ENCODE data around the gene EDC3.
"Not testable (repeated sequence)": the region's sequence is repeated elsewhere in the genome, so short reads cannot be mapped to it uniquely, and the experiment has no call there.

Gene EDC3

GRCh38 chr15:74636984-74637383 is 58.8 kb downstream of the EDC3 start:
- peaks cover 74% of the 10 kb centered on the region for H3K36me3 ChIP-seq (ENCODE audit: control insufficient read depth, insufficient read depth, low read length)
- no peaks in the 10 kb centered on the region for H3K4me1 ChIP-seq (ENCODE audit: control insufficient read depth, insufficient read depth, low read length, poor library complexity, severe bottlenecking)
- H3K27ac ChIP-seq (ENCODE audit: insufficient read depth, low read length, poor library complexity, severe bottlenecking): no peak overlapping the region
- DNase-seq: no peak
- H3K4me3 ChIP-seq (ENCODE audit: insufficient read depth, low read depth, low read length, poor library complexity, severe bottlenecking): no peak overlapping the region
- no peaks in the 10 kb centered on the region for H3K9me3 ChIP-seq (ENCODE audit: control insufficient read depth, low read length)
- H3K27me3 ChIP-seq (replicated peaks; ENCODE audit: control insufficient read depth, insufficient read depth, low read length, poor library complexity, severe bottlenecking): no peaks in the 10 kb centered on the region

DNA sequence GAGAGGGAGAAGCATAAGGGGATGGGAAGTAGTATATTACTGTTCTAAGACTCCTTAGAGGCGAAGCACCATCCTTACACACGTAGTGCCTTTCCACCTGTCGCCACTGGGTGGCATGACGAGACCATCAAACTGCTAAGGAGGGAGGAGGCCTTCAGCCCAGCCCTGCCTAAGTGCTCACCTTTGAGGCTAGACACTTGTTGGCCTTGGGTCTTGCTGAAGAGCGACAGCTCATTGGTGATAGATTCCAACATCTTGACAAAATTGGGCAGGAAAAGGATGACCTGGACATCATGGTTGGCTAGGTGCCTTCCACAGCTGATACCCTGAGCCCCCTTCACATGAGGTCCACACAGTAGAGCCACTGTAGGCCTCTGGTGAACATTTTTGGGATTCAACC is 60.6 kb downstream of the EDC3 start:
- Histone ChIP-seq H3K27me3 (replicated peaks; ENCODE audit: control insufficient read depth, insufficient read depth, low read length, poor library complexity, severe bottlenecking) (no peaks in the 10 kb centered on the region), H3K27ac (ENCODE audit: insufficient read depth, low read length, poor library complexity, severe bottlenecking) (no peak overlapping the region), H3K4me3 (ENCODE audit: insufficient read depth, low read depth, low read length, poor library complexity, severe bottlenecking) (no peak overlapping the region), H3K36me3 (ENCODE audit: control insufficient read depth, insufficient read depth, low read length) (peaks cover 77% of the 10 kb centered on the region), H3K9me3 (ENCODE audit: control insufficient read depth, low read length) (no peaks in the 10 kb centered on the region), H3K4me1 (ENCODE audit: control insufficient read depth, insufficient read depth, low read length, poor library complexity, severe bottlenecking) (no peaks in the 10 kb centered on the region)
- peak; percentile 38 to 56 (median 40) for DNase-seq

DNA sequence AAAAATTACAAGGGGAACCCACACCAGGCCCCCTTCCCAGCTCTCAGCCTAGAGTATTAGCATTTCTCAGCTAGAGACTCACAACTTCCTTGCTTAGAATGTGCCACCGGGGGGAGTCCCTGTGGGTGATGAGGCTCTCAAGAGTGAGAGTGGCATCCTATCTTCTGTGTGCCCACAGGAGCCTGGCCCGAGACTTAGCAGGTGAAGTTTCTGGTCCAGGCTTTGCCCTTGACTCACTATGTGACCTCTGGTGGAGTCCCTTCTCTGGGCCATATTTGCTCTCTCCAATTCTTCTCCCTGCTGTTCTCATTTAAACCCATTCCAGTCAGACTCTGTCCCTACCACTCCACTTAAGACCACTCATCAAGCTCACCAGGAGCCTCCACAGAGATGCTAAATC is 62.0 kb downstream of the EDC3 start:
- Histone ChIP-seq H3K9me3 (ENCODE audit: control insufficient read depth, low read length) (no peaks in the 10 kb centered on the region), H3K27ac (ENCODE audit: insufficient read depth, low read length, poor library complexity, severe bottlenecking) (no peak overlapping the region), H3K27me3 (replicated peaks; ENCODE audit: control insufficient read depth, insufficient read depth, low read length, poor library complexity, severe bottlenecking) (no peaks in the 10 kb centered on the region), H3K4me1 (ENCODE audit: control insufficient read depth, insufficient read depth, low read length, poor library complexity, severe bottlenecking) (no peaks in the 10 kb centered on the region), H3K4me3 (ENCODE audit: insufficient read depth, low read depth, low read length, poor library complexity, severe bottlenecking) (no peak overlapping the region), H3K36me3 (ENCODE audit: control insufficient read depth, insufficient read depth, low read length) (peaks cover 76% of the 10 kb centered on the region)
- DNase-seq: no peak

- H3K9me3 ChIP-seq (ENCODE audit: control insufficient read depth, low read length): no peaks in the 10 kb centered on the region
- peaks cover 83% of the 10 kb centered on the region for H3K36me3 ChIP-seq (ENCODE audit: control insufficient read depth, insufficient read depth, low read length)
- H3K4me3 ChIP-seq (ENCODE audit: insufficient read depth, low read depth, low read length, poor library complexity, severe bottlenecking): no peak overlapping the region
- H3K4me1 ChIP-seq (ENCODE audit: control insufficient read depth, insufficient read depth, low read length, poor library complexity, severe bottlenecking): no peaks in the 10 kb centered on the region
- DNase-seq: no peak
- no peak overlapping the region for H3K27ac ChIP-seq (ENCODE audit: insufficient read depth, low read length, poor library complexity, severe bottlenecking)
- no peaks in the 10 kb centered on the region for H3K27me3 ChIP-seq (replicated peaks; ENCODE audit: control insufficient read depth, insufficient read depth, low read length, poor library complexity, severe bottlenecking)
These were observed 63.2 kb downstream of the EDC3 start for GRCh38 chr15:74632601-74633000.

- peak in 1 of 3 donors; percentile 29 for DNase-seq
- H3K9me3 ChIP-seq (ENCODE audit: control insufficient read depth, low read length): no peaks in the 10 kb centered on the region
- no peak overlapping the region for H3K27ac ChIP-seq (ENCODE audit: insufficient read depth, low read length, poor library complexity, severe bottlenecking)
- H3K4me3 ChIP-seq (ENCODE audit: insufficient read depth, low read depth, low read length, poor library complexity, severe bottlenecking): no peak overlapping the region
- no peaks in the 10 kb centered on the region for H3K4me1 ChIP-seq (ENCODE audit: control insufficient read depth, insufficient read depth, low read length, poor library complexity, severe bottlenecking)
- no peaks in the 10 kb centered on the region for H3K27me3 ChIP-seq (replicated peaks; ENCODE audit: control insufficient read depth, insufficient read depth, low read length, poor library complexity, severe bottlenecking)
- H3K36me3 ChIP-seq (ENCODE audit: control insufficient read depth, insufficient read depth, low read length): peaks cover 83% of the 10 kb centered on the region
These were observed 63.8 kb downstream of the EDC3 start for GRCh38 chr15:74631935-74632560.

- Histone ChIP-seq H3K27me3 (replicated peaks; ENCODE audit: control insufficient read depth, insufficient read depth, low read length, poor library complexity, severe bottlenecking) (no peaks in the 10 kb centered on the region), H3K4me3 (ENCODE audit: insufficient read depth, low read depth, low read length, poor library complexity, severe bottlenecking) (no peak overlapping the region), H3K4me1 (ENCODE audit: control insufficient read depth, insufficient read depth, low read length, poor library complexity, severe bottlenecking) (no peaks in the 10 kb centered on the region), H3K9me3 (ENCODE audit: control insufficient read depth, low read length) (no peaks in the 10 kb centered on the region), H3K27ac (ENCODE audit: insufficient read depth, low read length, poor library complexity, severe bottlenecking) (no peak overlapping the region), H3K36me3 (ENCODE audit: control insufficient read depth, insufficient read depth, low read length) (peaks cover 86% of the 10 kb centered on the region)
- no peak for DNase-seq
These were observed 64.4 kb downstream of the EDC3 start for GRCh38 chr15:74631408-74631807.

DNA sequence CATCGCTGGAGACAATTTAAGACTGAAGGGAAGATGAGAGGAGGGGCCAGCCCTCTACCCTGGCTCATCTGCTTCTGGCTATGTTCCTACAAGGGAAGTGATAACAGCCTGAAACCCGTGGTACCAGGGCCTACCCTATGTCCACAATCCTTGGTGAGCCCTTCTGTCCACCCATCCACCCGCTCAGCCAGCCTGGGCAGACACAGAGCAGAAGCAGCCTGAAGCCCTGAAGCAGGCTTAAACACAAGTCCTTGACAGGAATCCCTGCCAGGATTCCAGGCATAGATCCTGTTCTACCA is 64.8 kb downstream of the EDC3 start:
- Histone ChIP-seq H3K27me3 (replicated peaks; ENCODE audit: control insufficient read depth, insufficient read depth, low read length, poor library complexity, severe bottlenecking) (no peaks in the 10 kb centered on the region), H3K4me1 (ENCODE audit: control insufficient read depth, insufficient read depth, low read length, poor library complexity, severe bottlenecking) (no peaks in the 10 kb centered on the region), H3K9me3 (ENCODE audit: control insufficient read depth, low read length) (no peaks in the 10 kb centered on the region), H3K27ac (ENCODE audit: insufficient read depth, low read length, poor library complexity, severe bottlenecking) (no peak overlapping the region), H3K36me3 (ENCODE audit: control insufficient read depth, insufficient read depth, low read length) (peaks cover 86% of the 10 kb centered on the region), H3K4me3 (ENCODE audit: insufficient read depth, low read depth, low read length, poor library complexity, severe bottlenecking) (no peak overlapping the region)
- DNase-seq: no peak

- DNase-seq: no peak
- Histone ChIP-seq H3K9me3 (ENCODE audit: control insufficient read depth, low read length) (no peaks in the 10 kb centered on the region), H3K4me3 (ENCODE audit: insufficient read depth, low read depth, low read length, poor library complexity, severe bottlenecking) (no peak overlapping the region), H3K36me3 (ENCODE audit: control insufficient read depth, insufficient read depth, low read length) (peaks cover 86% of the 10 kb centered on the region), H3K4me1 (ENCODE audit: control insufficient read depth, insufficient read depth, low read length, poor library complexity, severe bottlenecking) (no peaks in the 10 kb centered on the region), H3K27me3 (replicated peaks; ENCODE audit: control insufficient read depth, insufficient read depth, low read length, poor library complexity, severe bottlenecking) (no peaks in the 10 kb centered on the region), H3K27ac (ENCODE audit: insufficient read depth, low read length, poor library complexity, severe bottlenecking) (no peak overlapping the region)
These were observed 65.3 kb downstream of the EDC3 start for GRCh38 chr15:74630284-74631086.

DNA sequence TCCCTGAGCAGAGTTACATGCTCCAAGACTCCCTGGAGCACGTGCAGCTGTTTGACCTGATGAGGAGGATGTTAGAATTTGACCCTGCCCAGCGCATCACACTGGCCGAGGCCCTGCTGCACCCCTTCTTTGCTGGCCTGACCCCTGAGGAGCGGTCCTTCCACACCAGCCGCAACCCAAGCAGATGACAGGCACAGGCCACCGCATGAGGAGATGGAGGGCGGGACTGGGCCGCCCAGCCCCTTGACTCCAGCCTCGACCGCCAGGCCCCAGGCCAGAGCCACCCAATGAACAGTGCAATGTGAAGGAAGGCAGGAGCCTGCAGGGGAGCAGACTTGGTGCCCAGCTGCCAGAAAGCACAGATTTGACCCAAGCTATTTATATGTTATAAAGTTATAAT is 66.1 kb downstream of the EDC3 start:
- H3K36me3 ChIP-seq (ENCODE audit: control insufficient read depth, insufficient read depth, low read length): peaks cover 93% of the 10 kb centered on the region
- not testable (repeated sequence) for H3K4me1 ChIP-seq (ENCODE audit: control insufficient read depth, insufficient read depth, low read length, poor library complexity, severe bottlenecking); H3K27ac ChIP-seq (ENCODE audit: insufficient read depth, low read length, poor library complexity, severe bottlenecking); H3K4me3 ChIP-seq (ENCODE audit: insufficient read depth, low read depth, low read length, poor library complexity, severe bottlenecking); H3K9me3 ChIP-seq (ENCODE audit: control insufficient read depth, low read length); H3K27me3 ChIP-seq (replicated peaks; ENCODE audit: control insufficient read depth, insufficient read depth, low read length, poor library complexity, severe bottlenecking); DNase-seq

GRCh38 chr15:74628949-74629348 is 66.9 kb downstream of the EDC3 start:
- H3K9me3 ChIP-seq (ENCODE audit: control insufficient read depth, low read length): no peaks in the 10 kb centered on the region
- no peaks in the 10 kb centered on the region for H3K27me3 ChIP-seq (replicated peaks; ENCODE audit: control insufficient read depth, insufficient read depth, low read length, poor library complexity, severe bottlenecking)
- DNase-seq: no peak
- no peak overlapping the region for H3K4me3 ChIP-seq (ENCODE audit: insufficient read depth, low read depth, low read length, poor library complexity, severe bottlenecking)
- H3K4me1 ChIP-seq (ENCODE audit: control insufficient read depth, insufficient read depth, low read length, poor library complexity, severe bottlenecking): no peaks in the 10 kb centered on the region
- H3K36me3 ChIP-seq (ENCODE audit: control insufficient read depth, insufficient read depth, low read length): peaks cover 93% of the 10 kb centered on the region
- H3K27ac ChIP-seq (ENCODE audit: insufficient read depth, low read length, poor library complexity, severe bottlenecking): no peak overlapping the region
